NCI-H187 treated with DMSO at 0.1 percent for 48 hours (cell line): ENCODE measurements around the gene IRS1.

ENCODE experiments used
- DNase-seq: peaks from one replicate; lab custom pipeline; 2025; lab: John Stamatoyannopoulos, UW

IRS1 gene

DNA sequence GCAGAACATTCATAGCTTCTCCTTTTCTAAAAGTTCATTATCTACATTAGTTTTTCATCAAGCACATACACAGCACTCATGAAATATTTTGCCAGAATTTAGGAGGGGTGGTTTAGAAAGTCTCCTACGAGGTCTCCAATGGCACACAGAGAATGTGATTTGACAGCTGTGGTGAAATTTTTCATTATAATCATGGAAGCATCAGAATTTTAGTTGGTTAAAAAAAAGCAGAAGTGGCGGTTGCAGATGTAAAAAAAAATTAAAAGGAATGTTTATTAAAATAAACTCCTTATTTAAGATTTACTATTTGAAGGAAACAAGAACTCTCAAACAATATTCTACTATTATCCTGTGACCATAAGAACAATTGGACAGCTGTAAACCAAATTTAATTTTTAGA, 25.4 kb upstream of the IRS1 start:
- no peak for DNase-seq

DNA sequence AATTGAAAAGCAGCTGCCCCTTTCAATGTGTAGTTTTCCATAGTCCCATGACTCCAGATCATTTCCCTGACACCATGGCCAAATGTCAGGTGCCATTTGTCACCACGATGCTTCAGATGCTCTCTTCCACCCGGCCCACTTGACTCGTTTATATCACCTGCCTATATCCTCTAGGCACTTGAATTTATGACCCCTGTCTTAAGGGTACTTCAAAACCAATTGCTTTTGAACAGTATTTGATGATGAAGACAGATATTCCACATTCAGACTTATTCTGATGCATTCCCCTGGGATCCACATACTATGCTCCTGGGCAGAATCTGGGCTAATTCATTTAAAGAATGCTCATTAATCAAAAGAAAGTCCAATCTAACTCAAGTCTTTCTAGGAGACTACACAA, 19.3 kb upstream of the IRS1 start:
- peak; percentile 70 for DNase-seq

DNA sequence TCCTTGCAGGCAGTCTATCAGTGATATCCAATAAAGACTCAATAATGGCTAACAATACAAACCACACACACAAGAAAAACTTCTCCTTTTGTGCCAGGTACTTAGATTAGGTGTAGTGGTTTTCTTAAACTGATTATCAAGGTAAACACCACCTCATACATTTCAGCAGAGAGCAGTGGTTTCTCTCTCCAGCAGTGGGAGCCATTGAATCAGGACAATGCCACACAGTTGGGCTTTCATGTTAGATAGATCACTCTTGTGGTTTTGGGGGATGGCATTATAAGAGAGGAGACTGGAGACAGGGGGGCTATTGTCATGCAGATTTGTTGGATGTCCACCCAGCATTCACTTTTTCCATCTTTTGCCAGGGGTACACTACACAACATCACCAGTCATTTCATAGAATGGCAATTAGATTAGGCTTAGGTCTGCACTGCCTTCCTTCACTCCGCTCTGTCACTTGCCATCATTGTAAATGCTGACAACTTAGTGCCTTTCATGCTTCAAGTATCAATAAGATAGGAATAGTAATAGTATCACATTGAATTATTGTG, 13.6 kb upstream of the IRS1 start:
- no peak for DNase-seq

DNA sequence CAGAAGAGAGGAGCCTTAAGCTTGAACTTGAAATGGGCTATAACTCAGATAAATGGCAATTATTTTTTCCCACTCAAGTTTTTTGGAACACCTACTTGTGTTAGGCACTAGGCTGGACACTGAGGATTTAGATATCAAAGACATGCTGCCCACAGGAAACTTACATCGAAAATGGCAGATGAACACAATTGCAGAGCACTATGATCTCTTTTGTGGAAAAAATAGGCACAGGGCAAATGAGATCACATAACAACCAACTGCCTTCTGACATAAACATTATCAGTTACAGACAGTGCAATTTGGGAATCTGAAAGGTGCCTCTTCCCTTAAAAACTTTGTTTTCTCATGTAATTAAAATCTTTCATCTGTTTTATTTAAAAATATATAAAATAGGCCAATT, 3.8 kb upstream of the IRS1 start:
- DNase-seq, result no peak

DNA sequence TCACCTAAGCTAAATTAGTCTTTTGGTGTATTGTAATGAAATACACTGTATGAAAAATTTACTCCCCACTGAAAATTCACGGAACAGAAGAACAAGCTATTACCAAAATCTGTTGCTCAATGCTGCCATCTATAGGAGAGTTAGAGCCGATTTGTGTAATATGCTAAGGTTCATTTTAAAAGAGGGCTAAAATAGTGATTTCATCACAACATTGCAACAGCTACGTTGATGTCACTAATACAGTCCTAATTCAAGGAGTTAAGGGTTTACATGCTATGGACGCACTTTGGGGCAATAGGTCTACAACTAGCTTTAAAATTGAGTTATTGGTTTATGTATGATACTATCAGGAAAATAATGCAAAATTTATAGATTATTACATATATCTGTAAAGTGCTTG, 3.0 kb upstream of the IRS1 start:
- DNase-seq, result no peak

DNA sequence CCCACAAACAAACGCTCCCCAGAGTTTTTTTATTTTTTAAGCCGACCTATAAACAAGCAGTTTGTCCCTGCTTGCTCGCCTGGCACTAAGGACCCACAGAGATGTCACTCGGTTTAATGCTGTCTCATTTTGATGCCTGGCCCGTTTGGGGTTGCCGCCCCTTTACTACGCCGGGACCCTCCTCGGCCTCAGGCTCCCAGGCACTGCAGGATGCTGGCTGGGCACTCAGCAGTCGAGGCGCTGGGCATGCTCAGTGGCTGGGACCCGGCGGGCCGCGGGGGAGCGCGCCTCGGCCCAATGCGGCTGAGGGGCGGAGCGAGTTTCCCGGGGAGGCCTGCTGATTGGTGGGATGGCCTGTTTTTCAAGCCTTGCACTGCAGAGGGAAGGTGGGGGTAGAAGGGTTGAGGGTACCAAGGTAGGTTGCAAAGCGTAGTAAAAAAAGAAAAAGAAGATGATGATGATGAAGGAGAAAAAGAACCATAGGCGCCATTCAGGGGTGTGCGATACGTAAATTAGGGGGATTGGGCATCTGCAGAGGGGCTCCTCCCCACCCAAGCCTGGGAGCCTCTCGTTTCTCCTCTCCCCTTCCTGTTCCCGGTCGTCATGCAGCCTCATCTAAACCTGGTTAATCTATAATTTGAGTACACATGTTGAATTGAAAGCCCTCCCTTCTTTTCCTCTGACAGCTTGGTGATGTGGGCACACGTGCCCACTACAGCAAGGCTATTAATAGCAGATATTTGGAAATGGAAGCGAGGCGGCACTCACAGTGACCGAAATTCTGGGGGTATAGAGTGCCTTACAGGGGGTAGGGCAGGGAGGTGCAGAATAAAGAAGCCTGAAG, 1.5 kb upstream of the IRS1 start:
- DNase-seq, result no peak

DNA sequence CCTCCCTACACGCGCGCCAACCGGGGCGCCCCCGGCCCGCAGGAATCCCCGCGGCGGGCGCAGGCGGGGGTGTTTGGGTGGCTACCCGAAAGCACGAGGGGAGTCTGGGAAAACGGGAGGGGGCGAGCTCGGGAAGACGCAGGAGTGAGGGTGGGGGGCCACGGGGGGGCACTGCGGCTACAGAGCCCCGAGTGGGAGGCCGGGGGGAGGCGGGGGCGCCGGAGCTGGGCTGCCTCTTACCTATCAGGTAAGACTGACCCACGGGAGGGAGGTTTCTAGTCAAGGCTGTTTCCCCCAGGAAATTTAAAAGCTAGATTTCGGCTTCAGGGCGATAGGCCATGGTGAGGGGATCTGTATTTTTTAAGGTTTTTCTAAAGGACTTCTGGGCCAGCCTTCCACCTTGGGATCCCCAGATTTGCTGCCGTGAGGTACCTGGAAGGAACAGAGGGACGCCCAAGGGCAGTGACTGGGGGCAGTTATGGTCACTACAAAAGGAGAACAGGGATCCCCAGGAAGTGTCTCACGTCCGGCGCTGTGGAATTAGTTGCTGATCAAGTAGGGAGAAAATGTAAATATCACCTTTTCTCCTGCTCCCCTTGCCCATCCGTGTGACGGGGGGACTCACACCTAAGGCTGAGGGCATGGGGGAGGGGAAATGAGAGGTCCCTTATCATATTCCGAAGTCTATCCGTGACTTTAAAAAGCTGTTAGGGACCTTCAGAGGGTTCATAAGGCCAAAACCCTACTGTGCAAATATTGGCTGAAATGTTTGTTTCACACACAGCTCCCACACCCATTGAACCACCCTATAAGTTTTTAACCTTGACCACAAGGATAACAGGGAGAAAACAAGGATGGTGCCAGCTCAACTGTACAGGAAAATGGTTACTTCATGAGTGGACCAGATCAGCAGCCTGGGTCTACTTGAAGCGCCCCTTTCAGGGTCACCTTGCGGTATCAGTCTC, 638 bp upstream of the IRS1 start:
- no peak for DNase-seq

DNA sequence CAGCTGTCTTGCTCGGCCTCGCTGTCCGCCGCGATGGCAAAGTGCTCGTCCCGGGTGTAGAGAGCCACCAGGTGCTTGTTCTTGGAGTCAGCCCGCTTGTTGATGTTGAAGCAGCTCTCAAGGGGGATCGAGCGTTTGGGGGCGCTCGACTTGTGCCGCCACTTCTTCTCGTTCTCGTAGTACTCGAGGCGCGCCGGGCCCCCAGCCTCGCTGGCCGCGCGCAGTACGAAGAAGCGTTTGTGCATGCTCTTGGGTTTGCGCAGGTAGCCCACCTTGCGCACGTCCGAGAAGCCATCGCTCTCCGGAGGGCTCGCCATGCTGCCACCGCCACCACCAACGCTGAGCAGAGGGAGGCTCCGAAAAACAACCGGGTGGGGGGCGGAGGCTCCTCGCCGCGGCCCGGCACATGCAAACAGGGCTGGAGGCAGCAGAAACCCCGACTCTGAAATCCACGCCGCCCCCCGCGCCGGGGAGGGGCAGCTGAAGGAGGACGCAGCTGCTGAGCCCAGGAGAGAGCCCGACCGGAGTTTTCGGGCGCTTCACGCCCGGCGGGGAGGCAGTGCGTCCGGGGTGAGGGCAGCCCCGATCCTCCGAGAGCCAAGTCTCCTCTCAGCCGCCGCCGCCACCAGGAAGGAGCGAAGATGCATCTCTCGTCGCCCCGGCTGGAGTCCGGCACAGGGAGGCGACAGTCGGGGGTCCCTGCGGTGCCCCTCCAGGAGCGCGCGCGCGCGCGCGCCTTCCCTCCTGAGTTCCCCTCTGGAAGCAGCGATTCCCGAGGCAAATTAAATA, 1.0 kb downstream of the IRS1 start:
- no peak for DNase-seq

DNA sequence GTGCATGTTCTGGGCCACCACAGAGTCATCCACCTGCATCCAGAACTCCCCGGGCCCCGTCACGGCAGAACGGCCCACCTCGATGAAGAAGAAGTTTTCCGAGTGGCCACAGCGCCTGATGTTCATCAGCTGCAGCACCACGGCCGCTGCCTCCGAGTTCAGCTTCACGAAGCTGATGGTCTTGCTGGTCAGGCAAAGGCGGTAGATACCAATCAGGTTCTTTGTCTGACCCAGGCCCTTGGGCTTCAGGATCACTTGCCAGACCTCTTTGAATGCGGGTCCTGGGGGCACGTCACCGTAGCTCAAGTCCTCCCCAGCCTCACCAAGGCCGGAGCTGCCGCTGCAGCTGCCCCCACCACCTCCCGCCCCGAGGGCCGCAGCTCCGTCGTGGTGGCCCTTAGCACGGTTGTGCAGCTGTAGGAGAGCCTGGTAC, 1.6 kb downstream of the IRS1 start:
- DNase-seq, result no peak

DNA sequence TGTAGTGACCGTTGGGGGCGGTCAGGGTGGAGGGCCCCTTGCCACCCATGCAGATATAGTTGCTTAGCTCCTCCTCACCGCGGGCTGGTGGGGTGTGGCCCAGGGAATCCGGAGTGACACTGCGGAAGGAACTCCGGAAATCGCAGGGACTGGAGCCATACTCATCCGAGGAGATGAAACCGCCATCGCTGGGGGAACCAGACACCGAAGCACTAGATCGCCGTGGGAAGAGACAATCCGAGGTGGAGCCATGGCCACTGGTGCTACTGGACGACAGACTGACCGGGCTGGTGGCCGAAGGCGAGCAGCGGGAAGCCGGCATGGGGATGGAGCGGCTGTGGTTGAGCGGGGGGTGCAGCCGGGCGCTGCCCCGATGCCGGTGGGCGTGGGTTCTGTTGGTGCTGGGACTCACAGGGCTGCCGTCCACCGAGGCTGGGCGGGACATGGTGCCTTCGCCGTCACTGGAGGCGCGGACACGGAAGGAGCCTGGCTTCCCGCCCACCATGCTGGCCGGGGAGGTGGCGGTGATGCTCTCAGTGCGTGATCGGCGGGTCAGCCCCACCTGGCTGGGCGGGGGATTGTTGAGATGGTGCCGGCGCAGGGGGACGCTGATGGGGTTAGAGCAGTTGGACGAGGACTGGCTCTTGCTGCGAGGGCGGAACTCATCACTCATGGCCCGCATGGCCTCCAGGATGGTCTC, 2.2 kb downstream of the IRS1 start:
- DNase-seq, result no peak

DNA sequence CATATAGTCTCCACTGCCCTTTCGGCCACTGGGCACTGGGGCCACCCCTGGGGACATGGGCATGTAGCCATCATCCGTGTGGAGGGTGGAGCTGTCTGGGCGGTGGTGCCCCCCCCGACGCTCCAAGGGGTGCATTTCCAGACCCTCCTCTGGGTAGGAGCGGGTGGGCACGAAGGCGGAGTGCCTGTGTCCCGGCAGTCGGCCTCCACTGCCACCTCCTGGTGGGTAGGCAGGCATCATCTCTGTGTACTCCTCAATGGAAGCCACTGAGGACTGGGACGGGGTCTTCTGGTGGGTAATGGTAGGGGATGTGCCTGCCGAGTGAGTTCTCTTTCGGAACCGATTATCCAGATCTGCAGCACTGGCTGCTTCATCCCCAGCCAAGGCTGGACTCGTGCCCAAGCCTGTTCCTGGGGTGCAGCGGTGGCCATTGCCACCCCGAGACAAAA, 2.8 kb downstream of the IRS1 start:
- no peak for DNase-seq

DNA sequence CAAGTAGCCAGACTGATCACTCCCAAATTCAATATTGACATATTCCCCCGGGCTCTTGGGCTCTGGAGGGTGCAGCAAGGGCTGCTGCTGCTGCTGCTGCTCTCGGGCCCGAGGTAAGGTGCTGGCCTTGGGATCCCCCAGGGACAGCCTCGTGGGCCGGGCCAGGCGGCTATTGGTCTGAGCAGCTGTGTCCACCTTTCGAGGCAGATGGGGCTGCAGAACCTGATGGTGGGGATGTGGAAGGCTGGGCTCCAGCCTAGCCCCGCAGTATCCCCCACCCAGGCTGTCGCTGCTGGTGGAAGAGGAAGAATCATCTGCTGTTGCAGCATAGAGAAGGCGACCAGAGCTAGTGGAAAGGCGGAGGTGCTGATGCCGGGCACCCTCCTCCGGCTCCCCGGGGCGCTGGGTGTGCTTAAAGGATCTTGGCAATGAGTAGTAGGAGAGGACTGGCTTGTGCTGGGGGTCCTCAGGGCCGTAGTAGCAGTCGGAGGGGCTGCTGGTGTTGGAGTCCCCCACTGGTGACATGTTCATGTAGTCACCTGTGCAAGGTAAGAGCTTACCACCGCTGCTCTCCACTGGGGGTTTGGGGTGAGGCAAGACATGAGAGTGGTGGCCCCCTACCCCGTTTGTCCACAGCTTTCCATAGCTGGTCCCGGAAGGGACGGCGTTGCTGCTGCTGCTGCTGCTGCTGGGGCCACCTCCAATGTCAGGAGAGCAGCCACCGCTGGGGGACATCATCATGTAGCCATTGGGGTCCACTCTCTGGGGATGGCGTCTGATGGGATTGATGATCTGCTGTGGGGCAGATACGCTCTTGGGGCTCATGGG, 3.4 kb downstream of the IRS1 start:
- DNase-seq, result no peak

DNA sequence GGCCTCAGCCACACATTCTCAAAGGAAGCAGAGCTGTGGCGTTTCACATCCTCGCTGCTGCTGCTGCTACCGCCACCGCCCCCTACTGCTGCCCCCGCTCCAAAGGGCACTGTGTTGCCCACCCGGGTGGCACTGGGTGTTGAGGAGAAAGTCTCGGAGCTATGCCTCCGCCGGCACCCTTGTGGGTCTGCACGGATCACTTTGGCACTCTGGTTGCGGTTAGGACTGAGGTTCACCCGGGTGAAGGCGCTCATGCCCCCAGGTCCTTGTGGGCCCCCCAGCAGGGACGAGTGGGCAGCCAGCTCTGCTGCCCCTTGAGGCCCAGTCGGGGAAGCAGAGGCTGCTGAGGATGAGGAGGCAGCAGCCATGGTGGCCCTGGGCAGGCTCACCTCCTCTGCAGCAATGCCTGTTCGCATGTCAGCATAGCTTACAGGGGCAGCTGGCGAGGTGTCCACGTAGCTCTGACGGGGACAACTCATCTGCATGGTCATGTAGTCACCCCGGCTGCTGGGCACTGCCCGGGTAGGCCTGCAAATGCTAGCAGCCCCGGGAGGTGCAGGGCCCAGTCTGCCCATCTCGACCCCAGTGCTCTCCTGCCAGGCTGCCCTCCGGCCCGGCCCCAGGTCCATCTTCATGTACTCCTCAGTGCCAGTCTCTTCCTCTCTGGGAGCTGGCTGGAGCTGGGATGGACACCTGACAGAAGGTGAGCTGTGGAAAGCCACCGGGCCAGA, 4.2 kb downstream of the IRS1 start:
- no peak for DNase-seq

DNA sequence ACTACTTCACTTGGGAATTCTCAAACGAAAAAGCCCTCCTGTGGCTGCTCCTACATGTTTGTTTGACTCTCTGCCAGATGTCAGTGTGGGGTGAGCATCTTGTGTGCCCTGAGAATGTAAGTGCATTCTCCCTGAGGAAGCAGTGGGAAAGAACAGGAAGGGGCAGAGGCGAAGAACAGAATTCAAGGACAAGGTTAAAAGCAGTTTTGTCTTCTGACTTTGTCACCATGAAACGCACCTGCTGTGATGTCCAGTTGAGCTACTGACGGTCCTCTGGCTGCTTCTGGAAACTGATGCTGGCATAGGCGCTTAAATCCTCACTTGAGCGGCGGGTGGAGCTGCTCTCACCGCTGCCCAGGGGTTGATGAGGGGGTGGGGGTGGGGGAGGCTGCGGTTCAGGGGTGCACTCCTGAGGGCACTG, 4.9 kb downstream of the IRS1 start:
- DNase-seq, result no peak

DNA sequence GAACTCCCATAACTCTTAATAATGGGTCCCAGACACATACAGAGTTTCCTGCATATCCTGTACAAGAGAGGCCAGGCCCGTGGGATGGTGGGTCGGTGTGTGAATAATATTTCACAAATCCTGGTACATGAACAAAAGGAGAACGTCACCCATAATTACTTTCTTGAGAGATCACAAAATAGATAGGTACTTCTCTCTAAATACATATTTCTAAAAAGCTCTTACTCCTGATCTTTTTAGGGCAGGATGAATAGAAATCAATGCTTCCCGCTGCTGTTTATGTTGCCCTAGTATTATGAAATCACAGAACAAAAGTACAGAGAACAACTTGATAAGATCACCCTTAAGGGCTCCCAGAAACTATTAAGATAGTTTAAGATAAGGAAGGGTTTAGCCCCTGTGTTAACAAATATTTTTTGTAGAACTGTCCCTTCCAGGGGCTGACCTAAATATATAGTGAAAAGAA, 5.4 kb downstream of the IRS1 start:
- no peak for DNase-seq

DNA sequence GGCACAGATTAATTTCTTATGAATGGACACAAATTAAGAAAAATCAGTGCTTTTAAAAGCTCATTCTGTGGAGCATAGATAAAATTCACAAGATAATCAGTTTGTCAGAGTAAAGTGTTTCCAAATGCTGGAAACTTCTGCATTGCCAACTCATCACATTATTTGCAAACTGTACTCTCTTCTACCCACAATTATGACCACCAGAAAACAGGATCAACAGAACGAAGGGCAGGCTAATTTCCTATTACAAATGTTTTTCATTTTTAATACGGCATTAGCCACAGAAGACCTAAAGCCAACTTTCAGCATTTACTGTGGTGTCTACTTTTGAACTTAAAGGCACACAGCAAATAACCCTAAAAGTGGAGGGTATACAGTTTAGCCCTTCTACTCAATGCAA, 6.0 kb downstream of the IRS1 start:
- no peak for DNase-seq

DNA sequence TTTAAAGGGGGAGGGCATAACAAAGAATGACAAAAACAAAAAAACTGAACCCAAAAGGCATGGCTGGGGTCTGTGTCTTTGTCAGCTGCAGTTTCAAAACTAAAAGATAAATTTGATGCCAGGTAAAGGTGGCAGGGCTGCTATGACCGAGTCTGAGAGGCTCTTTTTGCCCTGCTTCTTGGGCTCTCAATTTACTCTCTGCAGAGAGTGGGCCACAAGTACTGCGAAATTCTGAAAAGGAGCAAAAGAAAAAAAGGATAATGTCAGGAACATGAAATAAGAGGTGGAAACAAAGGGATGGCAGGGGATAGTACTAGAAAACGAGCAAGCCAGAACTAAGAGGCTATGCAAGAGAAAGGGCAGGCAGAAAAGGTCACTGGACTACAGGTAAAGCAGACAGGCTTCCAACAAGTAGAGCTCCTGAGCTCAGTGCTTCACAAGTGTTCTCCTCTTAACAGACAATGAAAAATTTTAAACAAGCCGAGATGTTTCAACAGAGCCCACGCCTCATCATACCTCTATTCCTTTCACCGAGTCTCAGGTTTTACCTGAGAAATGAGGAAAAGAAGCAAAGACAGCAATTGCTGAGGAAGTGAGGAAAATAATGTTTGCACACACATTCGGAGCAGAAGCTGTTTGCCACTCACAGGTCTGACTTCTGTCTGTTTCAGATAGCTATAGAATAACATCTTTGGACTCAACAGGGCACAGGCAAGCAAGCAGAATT, 7.3 kb downstream of the IRS1 start:
- no peak for DNase-seq

DNA sequence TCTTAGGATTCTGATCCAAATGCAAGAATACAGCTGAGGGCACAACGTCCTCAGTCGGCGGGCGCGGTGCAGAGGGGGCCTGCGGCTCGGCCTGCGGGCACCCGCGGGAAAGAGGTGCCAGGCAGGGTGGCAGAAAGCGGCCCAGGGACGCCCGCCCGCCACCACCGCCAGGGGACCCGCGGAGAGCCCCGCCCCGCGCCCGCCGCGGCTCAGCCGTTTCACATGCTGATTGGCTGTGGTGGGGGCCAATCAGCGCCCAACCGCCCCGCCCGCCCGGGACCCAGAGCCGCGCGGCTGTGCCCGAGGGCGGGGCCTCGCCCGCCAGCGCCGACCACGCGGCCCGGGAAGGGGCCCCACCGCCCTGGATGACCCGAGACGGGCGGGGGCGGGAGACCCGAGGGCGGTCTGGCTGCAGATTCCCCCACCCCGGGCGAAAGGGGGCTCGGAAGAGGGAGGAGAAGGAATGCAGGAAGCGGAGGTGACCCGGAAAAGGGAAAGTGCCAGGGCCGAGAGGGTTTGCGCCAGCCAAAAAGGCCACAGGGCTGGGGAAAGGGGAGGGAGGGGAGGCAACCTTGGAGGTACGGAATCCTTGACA, 8.0 kb downstream of the IRS1 start:
- DNase-seq, result no peak
